Measurements from ENCODE around the gene CALM1.

GRCh38 chr14:90383731-90384542, 12.9 kb upstream of the CALM1 start:
- TF ChIP-seq, protein P1, sequence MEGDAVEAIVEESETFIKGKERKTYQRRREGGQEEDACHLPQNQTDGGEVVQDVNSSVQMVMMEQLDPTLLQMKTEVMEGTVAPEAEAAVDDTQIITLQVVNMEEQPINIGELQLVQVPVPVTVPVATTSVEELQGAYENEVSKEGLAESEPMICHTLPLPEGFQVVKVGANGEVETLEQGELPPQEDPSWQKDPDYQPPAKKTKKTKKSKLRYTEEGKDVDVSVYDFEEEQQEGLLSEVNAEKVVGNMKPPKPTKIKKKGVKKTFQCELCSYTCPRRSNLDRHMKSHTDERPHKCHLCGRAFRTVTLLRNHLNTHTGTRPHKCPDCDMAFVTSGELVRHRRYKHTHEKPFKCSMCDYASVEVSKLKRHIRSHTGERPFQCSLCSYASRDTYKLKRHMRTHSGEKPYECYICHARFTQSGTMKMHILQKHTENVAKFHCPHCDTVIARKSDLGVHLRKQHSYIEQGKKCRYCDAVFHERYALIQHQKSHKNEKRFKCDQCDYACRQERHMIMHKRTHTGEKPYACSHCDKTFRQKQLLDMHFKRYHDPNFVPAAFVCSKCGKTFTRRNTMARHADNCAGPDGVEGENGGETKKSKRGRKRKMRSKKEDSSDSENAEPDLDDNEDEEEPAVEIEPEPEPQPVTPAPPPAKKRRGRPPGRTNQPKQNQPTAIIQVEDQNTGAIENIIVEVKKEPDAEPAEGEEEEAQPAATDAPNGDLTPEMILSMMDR (IDR thresholded peaks at IDR 0.05), result no peak
- no peak for TF ChIP-seq POLR2A (IDR thresholded peaks at IDR 0.05)

Measured in body of pancreas (tissue), 4 donors.